Testis (tissue), 3 donors: Measurements from ENCODE around the gene ADAM23. TPM values are rescaled to one million over a fixed set of nuclear protein-coding genes. Genes with fewer than 3 reads are reported as not detected.

ENCODE experiments used
- DNase-seq: peaks from one replicate; pipeline ENCODE4 v3.0.0-alpha.2; 2019
- H3K27ac ChIP-seq, 2 donors: fragments of 200-600 bp; sonication (generic); one replicate each; pipeline ENCODE4 v1.5.1; 2019
- H3K27me3 ChIP-seq: fragments of 200-600 bp; sonication (generic); one replicate; pipeline ENCODE4 v1.5.1; 2019
- H3K36me3 ChIP-seq: fragments of 200-600 bp; sonication (generic); one replicate; pipeline ENCODE4 v1.5.1; 2017; ENCODE audit warnings: low read depth; ENCODE audit errors: missing control alignments
- H3K4me1 ChIP-seq: fragments of 200-600 bp; sonication (generic); one replicate; pipeline ENCODE4 v1.5.1; 2019
- H3K4me3 ChIP-seq, 2 donors: fragments of 200-600 bp; sonication (generic); one replicate each; pipeline ENCODE4 v1.5.1; 2017 to 2019
- H3K9me3 ChIP-seq: fragments of 200-600 bp; sonication (generic); one replicate; pipeline ENCODE4 v1.5.1; 2017
- CTCF ChIP-seq, 3 experiments: fragments of 450-650 bp in 2 of 3; fragments of 200-600 bp in 1 of 3; sonication (generic) in 1 of 3; IDR thresholded peaks; one replicate each; pipeline ENCODE4 v1.5.1; 2016 to 2019; ENCODE audit warnings: antibody characterized with exemption in 3 of 3, mild to moderate bottlenecking in 2 of 3, moderate library complexity in 1 of 3
- POLR2A ChIP-seq: fragments of 450-650 bp; IDR thresholded peaks from one replicate; pipeline ENCODE4 v1.6.1; 2017; ENCODE audit warnings: antibody characterized with exemption, mild to moderate bottlenecking, moderate library complexity
- WGBS, 2 donors: methylation state at CpG; one replicate each; pipeline ENCODE4 v1.1.5; 2018; 5-methylcytosine and 5-hydroxymethylcytosine counted together
- intact Hi-C: fragments of 100-400 bp; cut with DNase I; formaldehyde crosslinking; loops from one replicate; pipeline ENCODE4 v1.15.1; 2023; ENCODE audit warnings: low total_unique reads
- polyA plus RNA-seq: library from polyadenylated mRNA; stranded (reverse); fragments of 350-450 nt; fragmentation: Illumina TruSeq; extraction: RNeasy Lipid Tissue Mini Kit (QIAGEN cat#74804); gene quantifications from one replicate; pipeline ENCODE4 v1.2.3, GENCODE V29; 2014; ENCODE audit warnings: low read depth, low replicate concordance; ENCODE audit not compliant: insufficient read depth
- total RNA-seq, 2 donors: library from RNA; depleted of rRNA; stranded (reverse); fragments of >200 nt; gene quantifications; one replicate each; pipeline ENCODE4 v1.2.3, GENCODE V29; 2016

Gene ADAM23
- total and polyA plus RNA-seq, 3 donors from 2014 or later: 14.5 to 24.2 (median 19.5) TPM

GRCh38 chr2:206438196-206438724 is 5.1 kb upstream of the ADAM23 start:
- no peak overlapping the region for H3K27ac ChIP-seq
- 73 to 77% methylated on average over 5 of the region's 5 CpGs for WGBS, 2 donors
- no peaks in the 10 kb centered on the region for H3K9me3 ChIP-seq
- H3K36me3 ChIP-seq: no peaks in the 10 kb centered on the region
- no peaks in the 10 kb centered on the region for H3K27me3 ChIP-seq
- DNase-seq: no peak
- TF ChIP-seq CTCF (IDR thresholded peaks at IDR 0.05): no peak
- no peak overlapping the region for H3K4me3 ChIP-seq
- intact Hi-C loops: no loop called here
- peaks cover 5% of the 10 kb centered on the region for H3K4me1 ChIP-seq

- intact Hi-C loops: no loop called here
- no peak for TF ChIP-seq POLR2A
- no peak for TF ChIP-seq CTCF (IDR thresholded peaks at IDR 0.05)
Measured at GRCh38 chr2:206442474-206442832, 879 bp upstream of the ADAM23 start.

GRCh38 chr2:206443735-206444527 is 599 bp downstream of the ADAM23 start:
- DNase-seq: peak; percentile 19
- Histone ChIP-seq H3K9me3 (no peaks in the 10 kb centered on the region), H3K27ac (peak overlapping the region; percentile 33 to 80), H3K36me3 (no peaks in the 10 kb centered on the region), H3K27me3 (no peaks in the 10 kb centered on the region), H3K4me3 (peak overlapping the region; percentile 60 to 62), H3K4me1 (peaks cover 9% of the 10 kb centered on the region)
- intact Hi-C loops: no loop called here
- WGBS, 2 donors: 5 to 7% methylated on average over 32 to 48 of the region's 77 CpGs
- no peak for TF ChIP-seq POLR2A
- no peak for TF ChIP-seq CTCF (IDR thresholded peaks at IDR 0.05)

More at GRCh38 chr2:206442474-206442832, 879 bp upstream of the ADAM23 start:
- H3K27ac ChIP-seq: no peak overlapping the region
- no peak for DNase-seq
- no peaks in the 10 kb centered on the region for H3K36me3 ChIP-seq
- peaks cover 9% of the 10 kb centered on the region for H3K4me1 ChIP-seq
- H3K4me3 ChIP-seq: peak overlapping the region; percentile 52 to 60
- H3K27me3 ChIP-seq: no peaks in the 10 kb centered on the region
- 9 to 12% methylated on average over 10 of the region's 10 CpGs for WGBS, 2 donors
- no peaks in the 10 kb centered on the region for H3K9me3 ChIP-seq

GRCh38 chr2:206445948-206446347 is 2.6 kb downstream of the ADAM23 start:
- intact Hi-C loops: no loop called here
- Histone ChIP-seq H3K27me3 (no peaks in the 10 kb centered on the region), H3K27ac (no peak overlapping the region), H3K4me1 (peaks cover 9% of the 10 kb centered on the region), H3K36me3 (no peaks in the 10 kb centered on the region), H3K9me3 (no peaks in the 10 kb centered on the region), H3K4me3 (no peak overlapping the region)
- no peak for TF ChIP-seq POLR2A
- TF ChIP-seq CTCF (IDR thresholded peaks at IDR 0.05): no peak
- no peak for DNase-seq
- WGBS, 2 donors: 86 to 88% methylated on average over 2 of the region's 2 CpGs

- 61 to 84% methylated on average over 1 of the region's 1 CpG for WGBS, 2 donors
- Histone ChIP-seq H3K27ac (no peak overlapping the region), H3K27me3 (no peaks in the 10 kb centered on the region), H3K4me3 (no peak overlapping the region), H3K4me1 (no peaks in the 10 kb centered on the region), H3K36me3 (no peaks in the 10 kb centered on the region), H3K9me3 (no peaks in the 10 kb centered on the region)
- intact Hi-C loops: no loop called here
- no peak for DNase-seq
- TF ChIP-seq POLR2A: no peak
- no peak for TF ChIP-seq CTCF (IDR thresholded peaks at IDR 0.05)
Measured at GRCh38 chr2:206452242-206452641, 8.9 kb downstream of the ADAM23 start.
